H1 (cell line): Measurements from ENCODE around the gene MAP2K1. TPM values are rescaled to one million over a fixed set of nuclear protein-coding genes. Genes with fewer than 3 reads are reported as not detected.

ENCODE experiments used
- EP300 ChIP-seq, 2 experiments: IDR thresholded peaks; 1 replicate in 1 of 2; 2 replicates in 1 of 2; pipeline ENCODE4 v1.6.1; 2011 to 2012; ENCODE audit warnings: low read depth in 2 of 2, low read length in 2 of 2, mild to moderate bottlenecking in 2 of 2, borderline replicate concordance in 1 of 2, inconsistent platforms in 1 of 2, moderate library complexity in 1 of 2
- RBBP5 ChIP-seq: IDR thresholded peaks from 2 replicates; pipeline ENCODE4 v1.7.1; 2012; ENCODE audit warnings: low read depth, mild to moderate bottlenecking, inconsistent platforms, low read length, moderate library complexity, borderline replicate concordance
- RNF2 ChIP-seq: fragments of 200-900, 300-1000 bp; sonication (generic); IDR thresholded peaks from 2 replicates; pipeline ENCODE4 v1.7.1; 2016; ENCODE audit warnings: borderline replicate concordance, low read depth, mild to moderate bottlenecking, antibody characterized with exemption, low read length; ENCODE audit not compliant: poor library complexity, severe bottlenecking; ENCODE audit errors: missing control alignments
- SIRT6 ChIP-seq: IDR thresholded peaks from one replicate; pipeline ENCODE4 v1.7.1; 2012; ENCODE audit warnings: low read length, inconsistent platforms
- SUZ12 ChIP-seq: fragments of 200-600 bp; sonication (generic); IDR thresholded peaks from 2 replicates; pipeline ENCODE4 v1.6.1; 2012; ENCODE audit warnings: mild to moderate bottlenecking, inconsistent platforms, low read length, moderate library complexity, mixed read lengths
- TAF1 ChIP-seq: IDR thresholded peaks from 2 replicates; pipeline ENCODE4 v1.6.1; 2011; ENCODE audit warnings: mild to moderate bottlenecking, low read depth, low read length
- polyA plus RNA-seq, 7 experiments: library from polyadenylated mRNA; depleted of rRNA in 3 of 7; stranded (reverse) in 5 of 7; unstranded in 2 of 7; fragments of >200 nt in 5 of 7; fragments of 200-250 nt in 2 of 7; gene quantifications; 1 replicate in 5 of 7; 2 replicates in 1 of 7; 4 replicates in 1 of 7; pipeline versions ENCODE4 v1.2.1 to v1.2.3, GENCODE V29; 2011 to 2013; ENCODE audit warnings: missing spikeins in 2 of 7, mixed read lengths in 2 of 7
- total RNA-seq: library from RNA; stranded (reverse); fragmentation: NEBNext Ultra II Directional; extraction: Animal tissue kit (Norgen Biotek cat#: 25700); gene quantifications from 2 replicates; pipeline ENCODE4 v1.2.1, GENCODE V29; 2021

The MAP2K1 gene
- total and polyA plus RNA-seq, 2 of the 8 experiments (the other 6 are each of a cell fraction or from before 2014, with no cell fraction given), result 54.7 to 78.2 TPM

DNA sequence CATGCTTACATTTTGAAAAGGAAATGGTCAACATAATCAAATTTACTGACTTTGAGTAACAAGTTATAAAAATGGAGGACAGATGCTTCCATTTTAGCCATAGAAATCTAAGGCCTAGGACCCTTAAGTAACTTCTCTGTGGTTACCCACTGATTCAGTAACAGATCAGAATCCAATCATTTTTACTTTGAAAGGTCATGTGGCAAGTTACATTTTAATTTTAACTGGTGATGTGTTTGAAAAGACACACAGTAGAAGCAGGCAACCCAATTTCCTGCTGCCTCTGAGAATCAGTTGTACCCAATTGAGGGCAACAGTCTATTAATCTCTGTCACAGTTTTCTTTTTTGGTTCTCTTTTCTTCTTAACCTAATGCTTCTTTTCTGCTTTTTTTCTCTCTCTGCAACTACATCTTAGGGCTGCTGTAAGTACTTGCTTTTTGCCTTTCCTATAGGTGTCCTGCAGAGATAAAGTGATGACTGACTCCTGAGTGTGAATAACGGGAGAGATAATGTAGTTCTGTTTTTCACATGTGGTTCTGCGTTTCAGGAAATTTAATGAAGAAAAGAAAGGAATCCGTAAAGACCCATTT is 121.7 kb downstream of the MAP2K1 start (continued):
- TF ChIP-seq RBBP5, result no peak
- TF ChIP-seq EP300 (IDR thresholded peaks at IDR 0.05; ENCODE audit: borderline replicate concordance in 1 of 2, low read depth in 2 of 2, low read length in 2 of 2), result no peak
- TF ChIP-seq TAF1, result no peak
- no peak for TF ChIP-seq RNF2
- TF ChIP-seq SIRT6, result no peak
- TF ChIP-seq SUZ12, result no peak
